Endometrial microvascular endothelial cells (primary cell): Measurements from ENCODE around the gene GPX1. TPM values are rescaled to one million over a fixed set of nuclear protein-coding genes. Genes with fewer than 3 reads are reported as not detected.

Source experiments
- in situ Hi-C: cut with HindIII; loops from 2 replicates; pipeline ENCODE4 v1.10.0; 2017; ENCODE audit warnings: low sequenced_read_pairs, low pct_unique_long_range_greater_than_20kb; ENCODE audit errors: inconsistent ontology term
- total RNA-seq: library from RNA; depleted of rRNA; stranded (reverse); fragments of >200 nt; gene quantifications from one replicate; pipeline ENCODE4 v1.2.3, GENCODE V29; 2015; ENCODE audit errors: inconsistent ontology term

The GPX1 gene
- total RNA-seq, 1 donor from 2014 or later = 644 TPM

DNA sequence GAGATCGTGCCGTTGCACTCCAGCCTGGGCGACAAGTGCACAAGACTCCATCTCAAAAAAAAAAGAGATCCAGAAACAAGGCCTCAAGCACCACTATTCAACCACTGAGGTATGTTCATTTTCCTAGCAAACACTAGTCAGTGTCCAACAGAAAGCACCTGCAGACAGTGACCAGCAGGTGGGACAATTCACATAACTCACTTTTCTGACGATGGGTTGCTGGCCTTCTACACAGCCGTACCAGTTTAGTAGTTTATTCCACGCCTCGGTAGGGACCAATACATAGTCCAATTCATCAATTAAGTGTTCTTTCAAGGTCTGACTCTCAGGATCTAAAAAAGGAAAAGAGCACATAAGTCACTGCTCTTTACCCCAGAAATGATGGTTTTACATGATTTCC is 30.7 kb downstream of the GPX1 start:
- in situ Hi-C loops = no loop called here

DNA sequence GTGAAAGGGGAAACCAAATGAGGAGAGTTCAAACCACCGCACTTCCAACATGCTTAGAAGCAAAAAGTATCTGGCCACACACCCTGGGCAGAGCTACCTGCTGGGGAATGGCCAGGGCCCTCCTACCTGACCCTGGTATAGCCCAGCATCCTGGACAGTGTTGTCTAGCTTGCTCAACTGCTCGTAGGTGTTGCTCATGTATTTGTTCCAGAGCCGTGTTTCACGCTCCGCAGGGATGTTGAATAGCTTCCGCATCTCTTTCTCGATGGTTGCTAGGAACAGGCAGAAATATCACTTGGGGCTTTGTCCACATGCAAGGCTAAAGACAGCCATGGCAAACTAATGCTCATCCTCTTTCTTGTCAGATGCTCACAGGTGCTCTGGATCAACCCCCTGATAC is 33.4 kb downstream of the GPX1 start:
- in situ Hi-C loops = no loop called here

DNA sequence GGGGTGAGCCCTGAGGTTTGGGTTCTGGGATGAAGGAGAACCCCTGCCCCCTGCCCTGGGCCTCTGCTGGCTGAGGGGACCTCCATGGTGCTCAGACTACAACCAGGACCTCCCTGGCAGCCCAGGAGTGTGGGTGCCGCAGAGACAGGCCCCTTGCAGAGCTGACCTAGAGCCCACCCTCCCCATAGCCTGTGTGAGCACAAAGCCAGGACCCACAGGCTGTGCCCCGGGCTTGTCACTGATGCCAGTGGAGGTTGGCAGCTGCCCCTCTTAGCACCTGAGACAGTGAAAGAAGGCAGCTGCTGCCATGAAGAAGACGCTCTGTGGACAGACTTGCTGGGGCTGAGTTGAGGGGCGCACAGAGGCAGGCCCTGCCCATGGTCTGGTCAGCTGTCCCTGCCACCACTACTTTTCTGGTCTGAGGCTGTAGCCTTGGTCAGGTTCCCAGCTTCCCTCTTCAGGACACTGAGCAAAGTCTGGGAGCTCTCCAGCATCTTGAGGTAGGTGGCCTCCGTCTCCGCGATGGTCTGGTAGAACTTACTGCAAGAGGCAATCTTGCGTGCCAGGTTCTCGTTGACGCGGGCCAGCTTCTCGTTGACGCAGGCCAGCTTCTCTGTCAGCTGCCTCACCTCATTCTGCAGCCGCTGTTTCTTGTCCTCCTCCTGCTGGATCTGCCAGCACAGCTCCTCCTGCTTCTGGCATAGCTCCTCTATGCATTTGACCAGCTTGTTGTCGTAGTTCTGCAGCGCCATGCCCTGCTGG is 41.3 kb downstream of the GPX1 start:
- in situ Hi-C loops = no loop called here

DNA sequence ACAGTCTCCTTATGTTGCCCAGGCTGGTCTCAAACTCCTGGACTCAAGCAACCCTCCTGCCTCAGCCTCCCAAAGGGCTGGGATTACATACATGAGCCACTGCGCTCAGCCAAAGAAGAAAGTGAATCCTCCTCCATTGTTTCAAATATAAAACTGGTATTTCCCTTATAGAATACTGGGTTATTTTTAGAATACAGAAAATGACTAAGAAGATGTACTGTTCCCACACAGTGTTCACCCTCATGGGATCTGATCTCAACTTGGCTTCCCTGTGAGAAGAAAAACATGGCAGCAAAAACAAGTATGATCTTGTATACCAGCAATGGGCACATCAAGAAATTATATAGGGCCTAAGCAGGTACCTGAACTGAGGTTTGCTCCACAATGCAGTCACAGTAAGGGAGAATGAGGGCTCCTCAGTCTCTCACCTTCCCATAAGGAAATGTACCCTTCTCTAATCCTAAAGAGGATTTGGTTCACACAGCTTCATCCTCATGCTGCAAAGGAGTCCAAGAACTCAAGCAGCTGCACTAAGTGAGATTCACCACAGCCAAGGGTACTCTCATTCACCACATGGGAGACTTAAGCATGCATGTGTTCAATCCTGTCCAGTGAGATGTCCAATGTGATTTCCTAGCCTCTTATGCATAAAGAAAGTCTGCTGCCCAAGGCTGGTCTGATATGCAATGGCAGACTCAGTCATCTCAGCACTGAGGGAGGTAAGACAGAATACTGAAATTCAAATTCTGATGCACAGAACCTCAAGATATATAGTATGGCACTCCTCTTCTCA is 44.1 kb downstream of the GPX1 start:
- in situ Hi-C loops = no loop called here

DNA sequence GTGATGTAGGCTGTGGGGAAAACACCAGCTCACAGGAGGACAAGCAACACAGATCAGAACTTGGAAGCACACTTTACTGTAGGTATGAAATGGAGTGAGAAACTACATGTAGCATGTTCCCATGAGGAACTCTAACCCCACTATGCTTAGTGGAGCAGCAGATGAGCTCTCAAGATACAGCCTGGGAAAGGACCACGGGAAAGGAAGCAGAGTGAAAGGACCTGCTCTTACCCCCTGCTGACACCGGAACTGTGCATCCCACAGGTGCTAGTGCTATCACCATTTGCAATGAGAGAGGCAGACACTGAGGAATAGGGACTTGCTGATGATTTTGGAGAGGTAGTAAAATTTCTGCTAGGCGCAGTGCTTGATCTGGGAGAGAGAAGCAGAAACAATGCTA is 46.9 kb downstream of the GPX1 start:
- in situ Hi-C loops = no loop called here

DNA sequence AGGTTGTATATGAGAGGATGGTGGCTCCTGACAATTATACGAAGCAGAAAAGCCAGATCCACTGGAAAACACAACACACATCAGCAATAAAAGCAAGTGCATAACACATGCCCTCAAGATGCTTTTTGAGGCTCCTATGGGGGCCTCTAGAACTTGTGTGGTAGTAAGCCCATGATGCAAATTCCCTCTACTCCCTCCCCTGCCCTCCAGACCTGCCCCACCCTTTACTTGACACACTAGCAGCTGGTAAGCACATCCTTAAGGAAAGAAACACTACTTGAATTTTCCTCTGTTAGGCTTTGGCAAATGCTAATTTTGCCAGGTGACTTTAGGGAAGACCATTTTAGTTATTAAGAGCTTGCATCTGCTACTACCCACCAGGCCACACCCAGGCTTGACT is 47.5 kb downstream of the GPX1 start:
- in situ Hi-C loops = no loop called here

Other genes starting within 250 kb of the GPX1 start
- gene USP19, start 237.5 kb downstream of the GPX1 start, total RNA-seq = 37.3 TPM
- 315 TPM for gene LAMB2, start 225.3 kb downstream of the GPX1 start, total RNA-seq
- gene CCDC71, start 192.0 kb downstream of the GPX1 start, total RNA-seq = 26.7 TPM
- 24.7 TPM for gene KLHDC8B, start 186.8 kb downstream of the GPX1 start, total RNA-seq
- gene C3orf62, start 81.1 kb downstream of the GPX1 start, total RNA-seq = 0.74 TPM
- 16.7 TPM for gene USP4, start 18.3 kb downstream of the GPX1 start, total RNA-seq
- gene RHOA, start 53.6 kb upstream of the GPX1 start, total RNA-seq = 730 TPM
- gene TCTA, start 54.1 kb upstream of the GPX1 start, total RNA-seq = 32.3 TPM
- not detected for gene AMT, start 64.1 kb upstream of the GPX1 start, total RNA-seq
- 6.3 TPM for gene NICN1, start 71.0 kb upstream of the GPX1 start, total RNA-seq
- 107 TPM for gene DAG1, start 111.9 kb upstream of the GPX1 start, total RNA-seq
- gene BSN, start 196.1 kb upstream of the GPX1 start, total RNA-seq = 0.09 TPM